Activated CD4-positive, alpha-beta T cell treated with anti-CD3 and anti-CD28 coated beads, Interleukin-10, Interleukin-2, amounts not matched to agents 100 ng/mL and 50 ng/mL, durations not matched to agents 16 hours and 8 hours (primary cell): ENCODE data around the gene PRDX5.

Experiments used
- DNase-seq: peaks from one replicate; pipeline ENCODE4 v3.0.0-alpha.2; 2020

PRDX5 gene

GRCh38 chr11:64317961-64318765 lies at the start of gene PRDX5:
Gene PRDX5, plus strand, starts transcription at chr11:64318121. Its CDS starts 95 bp downstream, at chr11:64318216.
- DNase-seq, result peak; percentile 99

- peak; percentile 73 for DNase-seq
Measured at GRCh38 chr11:64268893-64269539, 48.9 kb upstream of the PRDX5 start.

- DNase-seq, result peak; percentile 99
Measured at GRCh38 chr11:64269540-64270220, 48.2 kb upstream of the PRDX5 start.

- no peak for DNase-seq
Measured at GRCh38 chr11:64275031-64275800, 42.7 kb upstream of the PRDX5 start.

GRCh38 chr11:64275841-64276240 lies 42.1 kb upstream of the PRDX5 start:
- no peak for DNase-seq

GRCh38 chr11:64276653-64277431 lies 41.1 kb upstream of the PRDX5 start:
- DNase-seq, result no peak

- DNase-seq, result no peak
Measured at GRCh38 chr11:64278576-64279190, 39.2 kb upstream of the PRDX5 start.

- no peak for DNase-seq
Measured at GRCh38 chr11:64281957-64282770, 35.8 kb upstream of the PRDX5 start.

GRCh38 chr11:64283092-64283491 lies 34.8 kb upstream of the PRDX5 start:
- DNase-seq, result no peak

- DNase-seq, result peak; percentile 98
Measured at GRCh38 chr11:64284048-64284961, 33.6 kb upstream of the PRDX5 start, which contains the start of gene BAD. Gene BAD, minus strand, starts transcription at chr11:64284665. Its CDS starts 297 bp downstream, at chr11:64284368.

GRCh38 chr11:64284962-64285884 lies 32.7 kb upstream of the PRDX5 start, which contains the start of gene GPR137:
Gene GPR137, plus strand, starts transcription at chr11:64285848. Its CDS starts 677 bp downstream, at chr11:64286525.
- DNase-seq, result peak; percentile 89

- DNase-seq, result peak; percentile 55
Measured at GRCh38 chr11:64285885-64286800, 31.8 kb upstream of the PRDX5 start.

- no peak for DNase-seq
Measured at GRCh38 chr11:64286801-64287159, 31.1 kb upstream of the PRDX5 start.

- no peak for DNase-seq
Measured at GRCh38 chr11:64287676-64288352, 30.1 kb upstream of the PRDX5 start.

GRCh38 chr11:64288353-64288750 lies 29.6 kb upstream of the PRDX5 start:
- no peak for DNase-seq

GRCh38 chr11:64289002-64289564 lies 28.8 kb upstream of the PRDX5 start:
- DNase-seq, result no peak
